ENCODE results near the gene PTPN22.

- TF ChIP-seq SP2 (tag by site-specific recombination; IDR thresholded peaks at IDR 0.05) (no peak), REST (tag by site-specific recombination; IDR thresholded peaks at IDR 0.05) (no peak), YY1 (tag by site-specific recombination; IDR thresholded peaks at IDR 0.05) (no peak), CTCF (tag by site-specific recombination; IDR thresholded peaks at IDR 0.05) (no peak), GFI1B (tag by site-specific recombination; IDR thresholded peaks at IDR 0.05) (no peak), ZNF785 (tag by site-specific recombination; IDR thresholded peaks at IDR 0.05) (no peak), ZNF121 (tag by site-specific recombination; IDR thresholded peaks at IDR 0.05) (no peak), ZNF677 (tag by site-specific recombination; IDR thresholded peaks at IDR 0.05) (no peak), KLF8 (tag by site-specific recombination; IDR thresholded peaks at IDR 0.05) (no peak), ZFP41 (tag by site-specific recombination; IDR thresholded peaks at IDR 0.05; ENCODE audit: borderline replicate concordance) (no peak), ZNF792 (tag by site-specific recombination; IDR thresholded peaks at IDR 0.05) (no peak)
Observed at GRCh38 chr1:113870778-113871177, 734 bp downstream of the PTPN22 start.
